HG03097 (cell line): Measurements from ENCODE around the gene NBEAL2.

ENCODE experiments used
- ATAC-seq: cut with Tn5 transposase; IDR thresholded peaks from one replicate; pipeline ENCODE4 v1.9.1; 2021; ENCODE audit not compliant: unreplicated experiment, low FRiP score

Gene NBEAL2

DNA sequence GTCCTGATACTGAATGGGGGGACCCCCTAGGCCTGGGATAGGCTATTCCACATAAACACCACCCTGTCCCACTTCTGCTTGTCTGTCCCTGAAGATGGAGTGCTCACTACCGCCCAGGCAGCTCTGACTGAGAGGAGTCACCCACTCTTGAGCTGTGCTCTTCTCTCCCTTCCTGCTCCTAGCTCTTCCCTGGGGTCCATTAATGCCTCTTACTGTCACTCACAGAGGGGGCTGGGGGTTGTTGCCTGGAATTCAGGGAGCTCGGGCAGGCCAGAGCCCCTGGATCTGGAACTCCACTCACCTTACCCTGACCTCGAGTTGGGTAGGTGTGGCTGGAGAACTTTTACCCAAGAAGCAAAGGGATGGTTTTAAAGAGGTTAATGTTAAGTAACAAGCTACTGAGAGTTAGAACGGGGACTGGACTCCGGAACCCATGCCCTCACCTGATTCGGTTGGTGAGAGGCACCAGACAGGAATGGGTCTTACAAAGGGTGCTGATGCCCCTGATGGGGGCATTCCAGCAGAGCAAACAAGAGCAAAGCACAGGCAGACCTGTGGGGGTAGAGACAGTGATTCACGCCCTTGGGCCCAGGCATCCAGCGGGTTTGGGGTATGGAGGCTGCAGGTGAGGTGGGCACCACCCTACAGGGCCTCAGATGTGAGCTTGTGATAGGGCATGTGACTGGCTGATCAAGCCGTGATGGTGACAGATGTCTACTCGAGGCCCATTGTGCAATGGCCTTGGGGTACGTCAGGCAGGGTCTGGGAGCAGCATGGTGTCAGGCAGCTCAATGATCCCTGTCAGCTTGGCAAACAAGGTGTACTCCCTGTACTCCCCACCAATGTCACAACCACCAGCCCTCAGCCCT is 5.4 kb downstream of the NBEAL2 start:
- ATAC-seq: no peak

GRCh38 chr3:46985588-46985987 is 6.1 kb downstream of the NBEAL2 start:
- ATAC-seq: no peak

GRCh38 chr3:46986055-46986730 is 6.7 kb downstream of the NBEAL2 start:
- no peak for ATAC-seq

GRCh38 chr3:46986782-46987310 is 7.4 kb downstream of the NBEAL2 start:
- no peak for ATAC-seq

DNA sequence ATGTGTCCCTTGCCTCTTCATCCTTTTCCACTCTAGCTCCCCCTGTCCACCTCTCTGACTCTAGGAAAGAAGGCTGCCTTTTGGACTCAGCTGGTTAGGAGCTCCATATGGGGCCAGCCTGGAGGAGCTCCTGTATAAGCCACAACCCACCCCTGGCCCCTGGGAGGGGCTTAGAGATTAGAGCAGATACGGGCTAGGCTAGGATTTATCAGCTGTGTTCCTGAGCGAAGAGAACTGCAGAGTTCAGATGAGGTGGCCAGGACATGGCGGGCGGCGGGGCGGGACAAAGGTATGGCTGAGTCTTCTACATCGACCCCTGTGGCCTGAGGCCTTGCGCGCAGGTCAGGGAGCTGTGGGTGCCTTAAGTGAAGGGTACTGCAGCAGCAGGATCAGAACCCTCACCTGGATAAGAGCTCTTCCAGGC is 7.9 kb downstream of the NBEAL2 start:
- no peak for ATAC-seq

- ATAC-seq: peak; percentile 41
These were observed 8.4 kb downstream of the NBEAL2 start for GRCh38 chr3:46987743-46988401.

- ATAC-seq: no peak
These were observed 9.2 kb downstream of the NBEAL2 start for GRCh38 chr3:46988616-46989015.

- no peak for ATAC-seq
These were observed 9.8 kb downstream of the NBEAL2 start for GRCh38 chr3:46989146-46989810.

GRCh38 chr3:46990573-46991374 is 11.3 kb downstream of the NBEAL2 start:
- ATAC-seq: no peak

DNA sequence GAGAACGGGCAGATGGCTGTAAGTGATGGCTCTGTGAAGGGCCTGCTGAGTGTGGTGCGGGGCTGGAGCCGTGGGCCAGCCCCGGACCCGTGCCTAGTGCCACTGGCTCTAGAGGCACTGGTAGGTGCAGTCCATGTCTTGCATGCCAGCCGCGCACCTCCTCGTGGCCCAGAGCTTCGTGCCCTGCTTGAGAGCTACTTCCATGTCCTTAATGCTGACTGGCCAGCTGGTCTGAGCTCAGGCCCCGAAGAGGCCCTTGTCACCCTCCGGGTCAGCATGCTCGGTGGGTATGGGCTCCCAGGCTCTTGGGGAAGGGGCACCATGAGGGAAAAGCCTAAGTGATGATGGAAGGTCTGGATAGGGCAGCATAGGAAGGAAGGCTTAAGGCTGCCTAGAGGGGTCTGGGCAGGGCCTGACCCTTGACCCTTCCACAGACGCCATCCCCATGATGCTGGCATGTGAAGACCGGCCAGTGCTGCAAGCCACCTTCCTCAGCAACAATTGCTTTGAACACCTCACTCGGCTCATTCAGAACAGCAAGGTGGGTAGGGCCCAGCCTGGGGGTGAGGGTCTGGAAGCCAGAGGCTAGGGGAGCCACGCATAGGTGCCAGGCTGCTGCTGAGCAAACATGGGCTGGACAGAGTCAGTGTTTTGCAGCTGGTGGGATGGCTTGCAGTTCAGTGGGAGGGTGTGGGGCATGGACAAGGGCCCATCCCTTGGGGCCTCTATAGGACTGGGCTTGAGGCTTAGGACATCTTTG is 12.1 kb downstream of the NBEAL2 start:
- ATAC-seq: no peak

- no peak for ATAC-seq
These were observed 12.8 kb downstream of the NBEAL2 start for GRCh38 chr3:46992231-46992630.

- ATAC-seq: no peak
These were observed 13.8 kb downstream of the NBEAL2 start for GRCh38 chr3:46993292-46993691.

GRCh38 chr3:46993986-46994385 is 14.5 kb downstream of the NBEAL2 start:
- ATAC-seq: no peak

DNA sequence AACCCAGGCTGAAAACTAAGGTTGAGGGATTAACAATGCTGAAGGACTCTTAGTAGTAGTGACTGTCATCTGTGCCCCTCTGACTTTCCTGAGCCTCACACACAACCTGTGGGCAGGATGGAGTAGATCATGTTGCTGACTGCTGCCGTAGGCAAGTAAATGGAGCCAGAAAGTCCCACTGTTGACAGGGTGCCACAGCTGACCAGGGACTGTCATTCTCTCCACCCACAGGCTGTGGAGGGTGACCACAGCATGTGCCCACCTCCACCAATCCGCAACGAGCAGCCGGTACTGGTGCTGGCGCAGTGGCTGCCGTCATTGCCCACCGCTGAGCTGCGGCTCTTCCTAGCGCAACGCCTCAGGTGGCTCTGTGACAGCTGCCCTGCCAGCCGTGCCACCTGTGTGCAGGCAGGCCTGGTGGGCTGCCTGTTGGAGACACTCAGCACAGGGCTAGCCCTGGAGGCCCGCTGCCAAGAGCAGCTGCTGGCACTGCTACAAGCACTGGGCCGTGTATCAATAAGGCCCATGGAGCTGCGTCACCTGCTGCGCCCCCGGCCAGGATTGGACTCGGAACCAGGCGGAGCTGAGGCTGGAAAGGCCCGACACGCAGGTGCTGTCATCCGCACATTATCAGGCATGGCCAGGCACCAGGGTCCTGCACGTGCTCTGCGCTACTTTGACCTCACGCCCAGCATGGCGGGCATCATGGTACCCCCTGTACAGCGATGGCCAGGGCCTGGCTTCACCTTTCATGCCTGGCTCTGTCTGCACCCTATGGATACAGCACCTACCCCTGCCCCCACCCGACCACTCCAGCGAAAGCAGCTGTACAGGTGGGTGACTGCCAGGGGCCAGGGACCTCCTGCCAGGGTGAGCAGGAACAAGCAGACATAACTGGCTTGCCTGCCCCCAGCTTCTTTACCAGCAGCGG is 15.6 kb downstream of the NBEAL2 start:
- no peak for ATAC-seq

DNA sequence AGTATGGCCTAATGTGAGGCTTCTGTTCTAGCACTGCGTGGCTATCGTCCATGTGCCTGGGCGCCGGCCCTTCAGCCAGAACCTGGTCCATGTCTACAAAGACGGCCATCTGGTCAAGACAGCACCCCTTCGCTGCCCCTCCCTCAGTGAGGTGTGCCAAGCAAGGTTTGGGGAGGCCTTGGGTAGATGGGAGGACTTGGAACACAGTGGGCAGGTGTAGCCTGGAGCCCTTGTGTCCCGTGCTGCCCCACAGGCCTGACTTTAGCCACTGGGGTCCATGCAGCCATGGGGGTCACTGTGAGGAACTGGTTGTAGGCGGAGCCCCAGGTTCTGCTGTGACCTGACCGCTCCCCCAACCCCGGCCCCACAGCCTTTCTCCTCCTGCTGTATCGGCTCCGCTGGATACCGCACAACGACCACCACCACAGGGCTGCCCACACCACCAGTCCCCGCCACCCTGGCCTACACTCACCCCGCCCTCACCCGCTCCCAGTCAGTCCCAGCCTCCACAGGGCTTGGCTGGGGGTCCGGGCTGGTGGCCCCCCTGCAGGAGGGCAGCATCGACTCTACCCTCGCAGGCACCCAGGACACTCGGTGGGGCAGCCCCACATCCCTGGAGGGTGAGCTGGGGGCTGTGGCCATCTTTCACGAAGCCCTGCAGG is 16.6 kb downstream of the NBEAL2 start:
- no peak for ATAC-seq

DNA sequence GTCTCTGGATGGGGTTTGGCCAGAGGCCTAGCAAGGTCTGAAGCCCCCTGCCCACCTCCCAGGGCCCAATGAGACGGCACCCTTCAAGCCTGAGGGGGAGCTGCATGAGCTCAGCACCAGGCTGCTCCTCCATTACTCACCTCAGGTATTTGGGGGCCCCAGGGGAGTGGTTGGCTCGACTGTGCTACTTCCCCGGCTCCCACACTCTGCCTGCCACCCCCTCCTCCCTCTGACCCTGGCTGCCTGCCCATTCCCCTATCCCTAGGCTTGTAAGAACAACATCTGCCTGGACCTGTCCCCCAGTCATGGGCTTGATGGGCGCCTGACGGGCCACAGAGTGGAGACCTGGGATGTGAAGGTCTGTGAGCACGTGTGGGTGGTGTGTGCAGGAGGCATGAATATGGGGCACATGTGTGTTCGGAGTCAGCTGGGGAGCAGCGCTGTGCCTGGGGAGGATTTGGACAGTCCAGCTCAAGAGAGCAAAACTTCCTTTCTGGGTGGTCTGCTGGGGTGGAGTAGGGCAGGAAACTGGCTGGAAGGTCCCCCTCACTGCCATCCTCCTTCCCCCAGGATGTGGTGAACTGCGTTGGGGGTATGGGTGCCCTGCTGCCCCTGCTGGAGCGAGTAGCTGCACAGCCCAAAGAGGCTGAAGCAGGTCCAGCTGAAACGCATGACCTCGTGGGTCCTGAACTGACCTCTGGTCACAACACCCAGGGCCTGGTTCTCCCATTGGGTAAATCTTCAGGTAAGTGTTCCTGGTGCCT is 17.4 kb downstream of the NBEAL2 start:
- no peak for ATAC-seq
